Measurements from ENCODE around the gene PHLDA2.

Gene PHLDA2

GRCh38 chr11:2892215-2892966 is 36.8 kb downstream of the PHLDA2 start:
- peak; percentile 84 for DNase-seq

- no peak for DNase-seq
Measured at GRCh38 chr11:2891326-2892214, 37.6 kb downstream of the PHLDA2 start.

GRCh38 chr11:2890466-2891294 is 38.5 kb downstream of the PHLDA2 start:
- no peak for DNase-seq

- no peak for DNase-seq
Measured at GRCh38 chr11:2889362-2890273, 39.6 kb downstream of the PHLDA2 start.

GRCh38 chr11:2888266-2888968 is 40.8 kb downstream of the PHLDA2 start:
- DNase-seq = peak; percentile 86

- DNase-seq = no peak
Measured at GRCh38 chr11:2887515-2888195, 41.6 kb downstream of the PHLDA2 start.

GRCh38 chr11:2886936-2887335 is 42.3 kb downstream of the PHLDA2 start:
- DNase-seq = no peak

GRCh38 chr11:2886191-2886894 is 42.9 kb downstream of the PHLDA2 start:
- no peak for DNase-seq

- DNase-seq = peak; percentile 83
Measured at GRCh38 chr11:2885678-2886081, 43.5 kb downstream of the PHLDA2 start, which contains the start of gene CDKN1C. CDKN1C (minus strand) TSS chr11:2885775; CDS start chr11:2885456, 319 bp downstream.

GRCh38 chr11:2885017-2885677 is 44.1 kb downstream of the PHLDA2 start:
- DNase-seq = peak; percentile 25

- no peak for DNase-seq
Measured at GRCh38 chr11:2883979-2884815, 45.0 kb downstream of the PHLDA2 start.

- DNase-seq = no peak
Measured at GRCh38 chr11:2883640-2883978, 45.6 kb downstream of the PHLDA2 start.

GRCh38 chr11:2882396-2883110 is 46.7 kb downstream of the PHLDA2 start:
- DNase-seq = no peak

- DNase-seq = no peak
Measured at GRCh38 chr11:2881981-2882375, 47.2 kb downstream of the PHLDA2 start.

- no peak for DNase-seq
Measured at GRCh38 chr11:2881076-2881980, 47.9 kb downstream of the PHLDA2 start.

- no peak for DNase-seq
Measured at GRCh38 chr11:2880646-2881045, 48.6 kb downstream of the PHLDA2 start.

- DNase-seq = no peak
Measured at GRCh38 chr11:2878782-2879181, 50.4 kb downstream of the PHLDA2 start.

All from activated CD4-positive, alpha-beta T cell treated with anti-CD3 and anti-CD28 coated beads, Interleukin-10, Interleukin-2, amounts not matched to agents 100 ng/mL and 50 ng/mL, durations not matched to agents 16 hours and 8 hours (primary cell).